WTC11 (cell line): Measurements from ENCODE around the gene CHRNB2. TPM values are rescaled to one million over a fixed set of nuclear protein-coding genes. Genes with fewer than 3 reads are reported as not detected.

Experiments
- ATAC-seq: fragments of 200-7000 bp; cut with Tn5 transposase; 2 replicates; pipeline ENCODE4 v1.10.0; 2021; ENCODE audit warnings: mild to moderate bottlenecking, moderate library complexity
- CTCF ChIA-PET: fragments of 300-600 bp; sonication (Branson Sonifier 250); formaldehyde crosslinking; loops from one replicate; lab custom pipeline; 2021; ENCODE audit warnings: antibody characterized with exemption; lab: Charles Lee
- POLR2A ChIA-PET: fragments of 350-600 bp; sonication (Branson Sonifier 250); formaldehyde crosslinking; loops from one replicate; lab custom pipeline; 2021; ENCODE audit warnings: antibody characterized with exemption; lab: Charles Lee
- DNase-seq: peaks from one replicate; pipeline ENCODE4 v3.0.0; 2021; ENCODE audit warnings: low spot score
- H3K27ac Mint-ChIP-seq: 2 replicates; pipeline ENCODE4 v1.8.0; 2021; ENCODE audit warnings: mixed read lengths
- H3K27me3 Mint-ChIP-seq: 2 replicates; pipeline ENCODE4 v1.8.0; 2021; ENCODE audit warnings: low read depth, mild to moderate bottlenecking, moderate library complexity, mixed read lengths
- H3K36me3 Mint-ChIP-seq: 2 replicates; pipeline ENCODE4 v1.8.0; 2021; ENCODE audit warnings: mixed read lengths
- H3K4me1 Mint-ChIP-seq: 2 replicates; pipeline ENCODE4 v1.8.0; 2022; ENCODE audit warnings: mixed read lengths
- H3K4me3 Mint-ChIP-seq: 2 replicates; pipeline ENCODE4 v1.8.0; 2021; ENCODE audit warnings: mild to moderate bottlenecking, moderate library complexity, mixed read lengths
- H3K9me3 Mint-ChIP-seq: 2 replicates; pipeline ENCODE4 v1.8.0; 2021; ENCODE audit warnings: mixed read lengths
- ELF4 ChIP-seq: sonication (generic); formaldehyde crosslinking; IDR thresholded peaks from 2 replicates; pipeline ENCODE4 v1.8.1; 2022; ENCODE audit warnings: low read depth, mild to moderate bottlenecking, moderate library complexity, missing genetic modification reagents
- EMX1 ChIP-seq: fragments of 250-450 bp; sonication (Bioruptor Pico); IDR thresholded peaks from 2 replicates; pipeline ENCODE4 v1.8.0; 2021; ENCODE audit warnings: mild to moderate bottlenecking
- ESRRA ChIP-seq: sonication (generic); formaldehyde crosslinking; IDR thresholded peaks from 2 replicates; pipeline ENCODE4 v1.8.1; 2022; ENCODE audit warnings: mild to moderate bottlenecking, missing genetic modification reagents, borderline replicate concordance
- FOXJ3 ChIP-seq: sonication (generic); formaldehyde crosslinking; IDR thresholded peaks from 2 replicates; pipeline ENCODE4 v1.9.0; 2021; ENCODE audit warnings: missing genetic modification reagents, mild to moderate bottlenecking, borderline replicate concordance
- JAZF1 ChIP-seq: fragments of 250-450 bp; sonication (Bioruptor Pico); IDR thresholded peaks from 2 replicates; pipeline ENCODE4 v1.9.0; 2021; ENCODE audit warnings: moderate library complexity, mild to moderate bottlenecking, inconsistent platforms
- NFATC4 ChIP-seq: fragments of 250-450 bp; sonication (Bioruptor Pico); IDR thresholded peaks from 2 replicates; pipeline ENCODE4 v1.9.0; 2021; ENCODE audit warnings: mild to moderate bottlenecking
- SMAD3 ChIP-seq: sonication (generic); formaldehyde crosslinking; IDR thresholded peaks from 2 replicates; pipeline ENCODE4 v1.8.0; 2022; ENCODE audit warnings: missing genetic modification reagents, mild to moderate bottlenecking, borderline replicate concordance
- ZNF121 ChIP-seq: sonication (generic); formaldehyde crosslinking; IDR thresholded peaks from 2 replicates; pipeline ENCODE4 v1.8.0; 2023; ENCODE audit warnings: missing genetic modification reagents
- ZNF138 ChIP-seq: sonication (generic); formaldehyde crosslinking; conservative IDR thresholded peaks from 2 replicates; pipeline ENCODE4 v1.8.1; 2022; ENCODE audit warnings: mild to moderate bottlenecking, moderate library complexity, missing genetic modification reagents
- total RNA-seq: library from RNA; stranded (reverse); gene quantifications from 3 replicates; pipeline ENCODE4 v1.2.3, GENCODE V29; 2021
- TF ChIP-seq, protein P1 (sequence below): fragments of 250-450 bp; sonication (Bioruptor Pico); IDR thresholded peaks from 2 replicates; pipeline ENCODE4 v1.9.0; 2021; ENCODE audit warnings: mild to moderate bottlenecking
- TF ChIP-seq, protein P2 (sequence below): sonication (generic); formaldehyde crosslinking; IDR thresholded peaks from 2 replicates; pipeline ENCODE4 v1.8.0; 2022; ENCODE audit warnings: missing genetic modification reagents
- TF ChIP-seq, protein P3 (sequence below): sonication (generic); formaldehyde crosslinking; IDR thresholded peaks from 2 replicates; pipeline ENCODE4 v1.8.0; 2023; ENCODE audit warnings: missing genetic modification reagents
- TF ChIP-seq, protein P4 (sequence below): sonication (generic); formaldehyde crosslinking; IDR thresholded peaks from 2 replicates; pipeline ENCODE4 v1.8.0; 2022; ENCODE audit warnings: mild to moderate bottlenecking, missing genetic modification reagents
- TF ChIP-seq, protein P5 (sequence below): sonication (generic); formaldehyde crosslinking; IDR thresholded peaks from 2 replicates; pipeline ENCODE4 v1.8.1; 2023; ENCODE audit warnings: mild to moderate bottlenecking, missing genetic modification reagents, moderate library complexity
- TF ChIP-seq, protein P6 (sequence below): fragments of 250-450 bp; sonication (Bioruptor Pico); IDR thresholded peaks from 2 replicates; pipeline ENCODE4 v1.9.0; 2021; ENCODE audit warnings: mild to moderate bottlenecking
- TF ChIP-seq, protein P7 (sequence below): fragments of 250-450 bp; sonication (Bioruptor Pico); IDR thresholded peaks from 2 replicates; pipeline ENCODE4 v1.8.0; 2021; ENCODE audit warnings: mild to moderate bottlenecking
- TF ChIP-seq, protein P8 (sequence below): sonication (generic); formaldehyde crosslinking; IDR thresholded peaks from 2 replicates; pipeline ENCODE4 v1.8.0; 2022; ENCODE audit warnings: mild to moderate bottlenecking, missing genetic modification reagents
- TF ChIP-seq, protein P9 (sequence below): fragments of 200-600 bp; IDR thresholded peaks from 2 replicates; pipeline ENCODE4 v1.8.0; 2022; ENCODE audit warnings: antibody characterized with exemption
- TF ChIP-seq, protein P10 (sequence below): sonication (generic); formaldehyde crosslinking; conservative IDR thresholded peaks from 2 replicates; pipeline ENCODE4 v1.8.1; 2023; ENCODE audit warnings: mild to moderate bottlenecking, low read depth, missing genetic modification reagents, moderate library complexity

Gene CHRNB2
- total RNA-seq, 1 experiment from 2014 or later: 1.7 TPM

DNA sequence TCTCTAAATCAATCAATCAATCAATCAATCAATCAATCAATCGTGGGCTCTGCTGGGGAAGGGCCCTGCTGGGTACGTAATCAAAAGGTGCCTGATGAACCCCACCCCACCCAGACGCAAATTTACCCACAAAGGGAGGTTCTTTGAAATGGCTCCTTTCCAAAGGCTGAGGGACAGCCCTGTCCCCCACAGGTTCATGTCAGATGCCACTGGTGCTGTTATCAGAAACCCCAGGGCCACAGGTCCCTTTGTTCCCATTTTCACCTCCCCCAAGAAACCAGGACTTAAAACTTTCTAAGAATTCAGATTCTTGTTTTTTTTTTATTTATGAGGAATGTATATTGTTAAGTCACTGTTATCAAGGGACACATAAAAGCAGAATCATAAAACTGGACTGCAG, 14.2 kb downstream of the CHRNB2 start (continued):
- TF ChIP-seq, protein P1, sequence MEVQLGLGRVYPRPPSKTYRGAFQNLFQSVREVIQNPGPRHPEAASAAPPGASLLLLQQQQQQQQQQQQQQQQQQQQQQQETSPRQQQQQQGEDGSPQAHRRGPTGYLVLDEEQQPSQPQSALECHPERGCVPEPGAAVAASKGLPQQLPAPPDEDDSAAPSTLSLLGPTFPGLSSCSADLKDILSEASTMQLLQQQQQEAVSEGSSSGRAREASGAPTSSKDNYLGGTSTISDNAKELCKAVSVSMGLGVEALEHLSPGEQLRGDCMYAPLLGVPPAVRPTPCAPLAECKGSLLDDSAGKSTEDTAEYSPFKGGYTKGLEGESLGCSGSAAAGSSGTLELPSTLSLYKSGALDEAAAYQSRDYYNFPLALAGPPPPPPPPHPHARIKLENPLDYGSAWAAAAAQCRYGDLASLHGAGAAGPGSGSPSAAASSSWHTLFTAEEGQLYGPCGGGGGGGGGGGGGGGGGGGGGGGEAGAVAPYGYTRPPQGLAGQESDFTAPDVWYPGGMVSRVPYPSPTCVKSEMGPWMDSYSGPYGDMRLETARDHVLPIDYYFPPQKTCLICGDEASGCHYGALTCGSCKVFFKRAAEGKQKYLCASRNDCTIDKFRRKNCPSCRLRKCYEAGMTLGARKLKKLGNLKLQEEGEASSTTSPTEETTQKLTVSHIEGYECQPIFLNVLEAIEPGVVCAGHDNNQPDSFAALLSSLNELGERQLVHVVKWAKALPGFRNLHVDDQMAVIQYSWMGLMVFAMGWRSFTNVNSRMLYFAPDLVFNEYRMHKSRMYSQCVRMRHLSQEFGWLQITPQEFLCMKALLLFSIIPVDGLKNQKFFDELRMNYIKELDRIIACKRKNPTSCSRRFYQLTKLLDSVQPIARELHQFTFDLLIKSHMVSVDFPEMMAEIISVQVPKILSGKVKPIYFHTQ (CRISPR knock-in tag): no peak
- TF ChIP-seq, protein P2, sequence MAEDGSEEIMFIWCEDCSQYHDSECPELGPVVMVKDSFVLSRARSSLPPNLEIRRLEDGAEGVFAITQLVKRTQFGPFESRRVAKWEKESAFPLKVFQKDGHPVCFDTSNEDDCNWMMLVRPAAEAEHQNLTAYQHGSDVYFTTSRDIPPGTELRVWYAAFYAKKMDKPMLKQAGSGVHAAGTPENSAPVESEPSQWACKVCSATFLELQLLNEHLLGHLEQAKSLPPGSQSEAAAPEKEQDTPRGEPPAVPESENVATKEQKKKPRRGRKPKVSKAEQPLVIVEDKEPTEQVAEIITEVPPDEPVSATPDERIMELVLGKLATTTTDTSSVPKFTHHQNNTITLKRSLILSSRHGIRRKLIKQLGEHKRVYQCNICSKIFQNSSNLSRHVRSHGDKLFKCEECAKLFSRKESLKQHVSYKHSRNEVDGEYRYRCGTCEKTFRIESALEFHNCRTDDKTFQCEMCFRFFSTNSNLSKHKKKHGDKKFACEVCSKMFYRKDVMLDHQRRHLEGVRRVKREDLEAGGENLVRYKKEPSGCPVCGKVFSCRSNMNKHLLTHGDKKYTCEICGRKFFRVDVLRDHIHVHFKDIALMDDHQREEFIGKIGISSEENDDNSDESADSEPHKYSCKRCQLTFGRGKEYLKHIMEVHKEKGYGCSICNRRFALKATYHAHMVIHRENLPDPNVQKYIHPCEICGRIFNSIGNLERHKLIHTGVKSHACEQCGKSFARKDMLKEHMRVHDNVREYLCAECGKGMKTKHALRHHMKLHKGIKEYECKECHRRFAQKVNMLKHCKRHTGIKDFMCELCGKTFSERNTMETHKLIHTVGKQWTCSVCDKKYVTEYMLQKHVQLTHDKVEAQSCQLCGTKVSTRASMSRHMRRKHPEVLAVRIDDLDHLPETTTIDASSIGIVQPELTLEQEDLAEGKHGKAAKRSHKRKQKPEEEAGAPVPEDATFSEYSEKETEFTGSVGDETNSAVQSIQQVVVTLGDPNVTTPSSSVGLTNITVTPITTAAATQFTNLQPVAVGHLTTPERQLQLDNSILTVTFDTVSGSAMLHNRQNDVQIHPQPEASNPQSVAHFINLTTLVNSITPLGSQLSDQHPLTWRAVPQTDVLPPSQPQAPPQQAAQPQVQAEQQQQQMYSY (CRISPR knock-in tag): no peak
- TF ChIP-seq JAZF1 (CRISPR knock-in tag) (no peak), NFATC4 (CRISPR knock-in tag) (no peak)
- TF ChIP-seq, protein P3, sequence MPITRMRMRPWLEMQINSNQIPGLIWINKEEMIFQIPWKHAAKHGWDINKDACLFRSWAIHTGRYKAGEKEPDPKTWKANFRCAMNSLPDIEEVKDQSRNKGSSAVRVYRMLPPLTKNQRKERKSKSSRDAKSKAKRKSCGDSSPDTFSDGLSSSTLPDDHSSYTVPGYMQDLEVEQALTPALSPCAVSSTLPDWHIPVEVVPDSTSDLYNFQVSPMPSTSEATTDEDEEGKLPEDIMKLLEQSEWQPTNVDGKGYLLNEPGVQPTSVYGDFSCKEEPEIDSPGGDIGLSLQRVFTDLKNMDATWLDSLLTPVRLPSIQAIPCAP (CRISPR knock-in tag): no peak
- TF ChIP-seq, protein P4, sequence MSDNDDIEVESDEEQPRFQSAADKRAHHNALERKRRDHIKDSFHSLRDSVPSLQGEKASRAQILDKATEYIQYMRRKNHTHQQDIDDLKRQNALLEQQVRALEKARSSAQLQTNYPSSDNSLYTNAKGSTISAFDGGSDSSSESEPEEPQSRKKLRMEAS (CRISPR knock-in tag): no peak
- TF ChIP-seq, protein P5, sequence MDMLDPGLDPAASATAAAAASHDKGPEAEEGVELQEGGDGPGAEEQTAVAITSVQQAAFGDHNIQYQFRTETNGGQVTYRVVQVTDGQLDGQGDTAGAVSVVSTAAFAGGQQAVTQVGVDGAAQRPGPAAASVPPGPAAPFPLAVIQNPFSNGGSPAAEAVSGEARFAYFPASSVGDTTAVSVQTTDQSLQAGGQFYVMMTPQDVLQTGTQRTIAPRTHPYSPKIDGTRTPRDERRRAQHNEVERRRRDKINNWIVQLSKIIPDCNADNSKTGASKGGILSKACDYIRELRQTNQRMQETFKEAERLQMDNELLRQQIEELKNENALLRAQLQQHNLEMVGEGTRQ: no peak
- TF ChIP-seq, protein P6, sequence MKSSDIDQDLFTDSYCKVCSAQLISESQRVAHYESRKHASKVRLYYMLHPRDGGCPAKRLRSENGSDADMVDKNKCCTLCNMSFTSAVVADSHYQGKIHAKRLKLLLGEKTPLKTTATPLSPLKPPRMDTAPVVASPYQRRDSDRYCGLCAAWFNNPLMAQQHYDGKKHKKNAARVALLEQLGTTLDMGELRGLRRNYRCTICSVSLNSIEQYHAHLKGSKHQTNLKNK: no peak
- TF ChIP-seq, protein P7, sequence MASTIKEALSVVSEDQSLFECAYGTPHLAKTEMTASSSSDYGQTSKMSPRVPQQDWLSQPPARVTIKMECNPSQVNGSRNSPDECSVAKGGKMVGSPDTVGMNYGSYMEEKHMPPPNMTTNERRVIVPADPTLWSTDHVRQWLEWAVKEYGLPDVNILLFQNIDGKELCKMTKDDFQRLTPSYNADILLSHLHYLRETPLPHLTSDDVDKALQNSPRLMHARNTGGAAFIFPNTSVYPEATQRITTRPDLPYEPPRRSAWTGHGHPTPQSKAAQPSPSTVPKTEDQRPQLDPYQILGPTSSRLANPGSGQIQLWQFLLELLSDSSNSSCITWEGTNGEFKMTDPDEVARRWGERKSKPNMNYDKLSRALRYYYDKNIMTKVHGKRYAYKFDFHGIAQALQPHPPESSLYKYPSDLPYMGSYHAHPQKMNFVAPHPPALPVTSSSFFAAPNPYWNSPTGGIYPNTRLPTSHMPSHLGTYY (CRISPR knock-in tag): no peak
- TF ChIP-seq, protein P8, sequence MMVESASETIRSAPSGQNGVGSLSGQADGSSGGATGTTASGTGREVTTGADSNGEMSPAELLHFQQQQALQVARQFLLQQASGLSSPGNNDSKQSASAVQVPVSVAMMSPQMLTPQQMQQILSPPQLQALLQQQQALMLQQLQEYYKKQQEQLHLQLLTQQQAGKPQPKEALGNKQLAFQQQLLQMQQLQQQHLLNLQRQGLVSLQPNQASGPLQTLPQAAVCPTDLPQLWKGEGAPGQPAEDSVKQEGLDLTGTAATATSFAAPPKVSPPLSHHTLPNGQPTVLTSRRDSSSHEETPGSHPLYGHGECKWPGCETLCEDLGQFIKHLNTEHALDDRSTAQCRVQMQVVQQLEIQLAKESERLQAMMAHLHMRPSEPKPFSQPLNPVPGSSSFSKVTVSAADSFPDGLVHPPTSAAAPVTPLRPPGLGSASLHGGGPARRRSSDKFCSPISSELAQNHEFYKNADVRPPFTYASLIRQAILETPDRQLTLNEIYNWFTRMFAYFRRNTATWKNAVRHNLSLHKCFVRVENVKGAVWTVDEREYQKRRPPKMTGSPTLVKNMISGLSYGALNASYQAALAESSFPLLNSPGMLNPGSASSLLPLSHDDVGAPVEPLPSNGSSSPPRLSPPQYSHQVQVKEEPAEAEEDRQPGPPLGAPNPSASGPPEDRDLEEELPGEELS (CRISPR knock-in tag): no peak
- TF ChIP-seq, all 79 proteins: peak for 0

DNA sequence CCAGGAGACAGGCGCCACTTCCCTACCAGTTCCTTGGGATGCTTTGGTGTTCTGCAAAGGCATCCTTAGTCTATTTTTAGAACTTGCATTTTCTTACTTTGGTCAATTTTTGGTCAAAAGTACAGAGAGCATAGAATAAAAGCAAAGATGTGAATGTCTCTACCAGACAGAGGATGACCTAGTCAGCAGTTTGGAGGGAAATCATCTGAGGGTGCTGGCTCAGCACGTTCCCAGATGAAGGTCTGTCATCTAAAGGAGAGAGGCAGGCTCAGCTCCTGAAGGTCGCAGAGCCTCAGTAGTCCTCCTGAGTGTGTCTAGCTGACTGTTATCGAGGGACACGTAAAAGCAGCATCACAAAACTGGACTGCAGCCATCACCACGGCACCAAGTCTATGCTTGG, 15.3 kb downstream of the CHRNB2 start:
- Mint-ChIP-seq H3K27me3 (no peaks in the 10 kb centered on the region), H3K4me3 (no peak overlapping the region), H3K4me1 (no peaks in the 10 kb centered on the region), H3K36me3 (peaks cover 80% of the 10 kb centered on the region), H3K9me3 (no peaks in the 10 kb centered on the region), H3K27ac (no peak overlapping the region)
- ATAC-seq: no peak
- CTCF ChIA-PET: no interaction called here
- no peak for DNase-seq
- POLR2A ChIA-PET: no interaction called here
- TF ChIP-seq, protein P9, sequence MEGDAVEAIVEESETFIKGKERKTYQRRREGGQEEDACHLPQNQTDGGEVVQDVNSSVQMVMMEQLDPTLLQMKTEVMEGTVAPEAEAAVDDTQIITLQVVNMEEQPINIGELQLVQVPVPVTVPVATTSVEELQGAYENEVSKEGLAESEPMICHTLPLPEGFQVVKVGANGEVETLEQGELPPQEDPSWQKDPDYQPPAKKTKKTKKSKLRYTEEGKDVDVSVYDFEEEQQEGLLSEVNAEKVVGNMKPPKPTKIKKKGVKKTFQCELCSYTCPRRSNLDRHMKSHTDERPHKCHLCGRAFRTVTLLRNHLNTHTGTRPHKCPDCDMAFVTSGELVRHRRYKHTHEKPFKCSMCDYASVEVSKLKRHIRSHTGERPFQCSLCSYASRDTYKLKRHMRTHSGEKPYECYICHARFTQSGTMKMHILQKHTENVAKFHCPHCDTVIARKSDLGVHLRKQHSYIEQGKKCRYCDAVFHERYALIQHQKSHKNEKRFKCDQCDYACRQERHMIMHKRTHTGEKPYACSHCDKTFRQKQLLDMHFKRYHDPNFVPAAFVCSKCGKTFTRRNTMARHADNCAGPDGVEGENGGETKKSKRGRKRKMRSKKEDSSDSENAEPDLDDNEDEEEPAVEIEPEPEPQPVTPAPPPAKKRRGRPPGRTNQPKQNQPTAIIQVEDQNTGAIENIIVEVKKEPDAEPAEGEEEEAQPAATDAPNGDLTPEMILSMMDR: no peak
- TF ChIP-seq FOXJ3 (CRISPR knock-in tag) (no peak), ELF4 (CRISPR knock-in tag) (no peak), ESRRA (CRISPR knock-in tag) (no peak), NFATC4 (CRISPR knock-in tag) (no peak), SMAD3 (no peak), ZNF138 (no peak), ZNF121 (no peak), EMX1 (CRISPR knock-in tag) (no peak)
- TF ChIP-seq, protein P10, sequence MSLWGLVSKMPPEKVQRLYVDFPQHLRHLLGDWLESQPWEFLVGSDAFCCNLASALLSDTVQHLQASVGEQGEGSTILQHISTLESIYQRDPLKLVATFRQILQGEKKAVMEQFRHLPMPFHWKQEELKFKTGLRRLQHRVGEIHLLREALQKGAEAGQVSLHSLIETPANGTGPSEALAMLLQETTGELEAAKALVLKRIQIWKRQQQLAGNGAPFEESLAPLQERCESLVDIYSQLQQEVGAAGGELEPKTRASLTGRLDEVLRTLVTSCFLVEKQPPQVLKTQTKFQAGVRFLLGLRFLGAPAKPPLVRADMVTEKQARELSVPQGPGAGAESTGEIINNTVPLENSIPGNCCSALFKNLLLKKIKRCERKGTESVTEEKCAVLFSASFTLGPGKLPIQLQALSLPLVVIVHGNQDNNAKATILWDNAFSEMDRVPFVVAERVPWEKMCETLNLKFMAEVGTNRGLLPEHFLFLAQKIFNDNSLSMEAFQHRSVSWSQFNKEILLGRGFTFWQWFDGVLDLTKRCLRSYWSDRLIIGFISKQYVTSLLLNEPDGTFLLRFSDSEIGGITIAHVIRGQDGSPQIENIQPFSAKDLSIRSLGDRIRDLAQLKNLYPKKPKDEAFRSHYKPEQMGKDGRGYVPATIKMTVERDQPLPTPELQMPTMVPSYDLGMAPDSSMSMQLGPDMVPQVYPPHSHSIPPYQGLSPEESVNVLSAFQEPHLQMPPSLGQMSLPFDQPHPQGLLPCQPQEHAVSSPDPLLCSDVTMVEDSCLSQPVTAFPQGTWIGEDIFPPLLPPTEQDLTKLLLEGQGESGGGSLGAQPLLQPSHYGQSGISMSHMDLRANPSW: no peak
